Prostate gland (tissue), 2 donors: ENCODE results near the gene COL15A1.

Experiments used
- POLR2AphosphoS5 ChIP-seq: sonication (generic); formaldehyde crosslinking; IDR thresholded peaks from one replicate; pipeline ENCODE4 v1.6.1; 2017; ENCODE audit warnings: antibody characterized with exemption
- TF ChIP-seq, protein P1 (sequence below), 4 experiments: fragments of 200-600 bp in 2 of 4; fragments of 450-650 bp in 2 of 4; sonication (generic) in 2 of 4; IDR thresholded peaks; 1 replicate in 3 of 4; 2 replicates in 1 of 4; pipeline ENCODE4 v1.5.1; 2016 to 2019; ENCODE audit warnings: antibody characterized with exemption in 4 of 4, mild to moderate bottlenecking in 2 of 4, moderate library complexity in 2 of 4

DNA sequence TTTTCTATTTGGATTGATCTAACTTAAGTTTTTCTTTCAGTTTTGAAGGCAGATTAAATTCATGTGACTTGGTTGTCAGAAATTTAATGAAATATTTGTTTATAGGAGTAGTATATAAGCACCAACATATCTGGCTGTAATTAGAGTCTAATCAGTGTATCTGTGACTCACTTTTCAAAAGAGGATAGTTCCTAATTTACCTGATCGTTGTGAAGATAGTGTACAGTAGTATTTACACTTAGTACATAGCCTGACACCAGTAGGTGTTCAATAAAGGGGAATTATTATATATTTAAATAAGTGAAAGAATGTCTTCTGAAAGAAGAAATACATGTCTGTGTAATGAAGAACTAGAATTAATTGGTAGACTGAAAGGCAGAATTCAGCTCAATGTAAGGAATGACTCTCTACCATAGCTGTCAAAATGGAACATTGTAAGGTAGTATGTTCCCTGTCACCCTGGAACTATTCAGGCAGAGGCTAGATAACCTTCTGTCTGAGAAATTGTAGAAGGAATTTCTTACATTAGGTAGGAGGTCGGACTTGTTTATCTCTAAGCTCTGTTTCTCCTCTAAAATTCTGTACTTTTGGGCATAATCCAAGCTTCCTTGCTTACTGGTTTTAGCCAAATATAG lies 169.8 kb downstream of the COL15A1 start:
- TF ChIP-seq, protein P1, sequence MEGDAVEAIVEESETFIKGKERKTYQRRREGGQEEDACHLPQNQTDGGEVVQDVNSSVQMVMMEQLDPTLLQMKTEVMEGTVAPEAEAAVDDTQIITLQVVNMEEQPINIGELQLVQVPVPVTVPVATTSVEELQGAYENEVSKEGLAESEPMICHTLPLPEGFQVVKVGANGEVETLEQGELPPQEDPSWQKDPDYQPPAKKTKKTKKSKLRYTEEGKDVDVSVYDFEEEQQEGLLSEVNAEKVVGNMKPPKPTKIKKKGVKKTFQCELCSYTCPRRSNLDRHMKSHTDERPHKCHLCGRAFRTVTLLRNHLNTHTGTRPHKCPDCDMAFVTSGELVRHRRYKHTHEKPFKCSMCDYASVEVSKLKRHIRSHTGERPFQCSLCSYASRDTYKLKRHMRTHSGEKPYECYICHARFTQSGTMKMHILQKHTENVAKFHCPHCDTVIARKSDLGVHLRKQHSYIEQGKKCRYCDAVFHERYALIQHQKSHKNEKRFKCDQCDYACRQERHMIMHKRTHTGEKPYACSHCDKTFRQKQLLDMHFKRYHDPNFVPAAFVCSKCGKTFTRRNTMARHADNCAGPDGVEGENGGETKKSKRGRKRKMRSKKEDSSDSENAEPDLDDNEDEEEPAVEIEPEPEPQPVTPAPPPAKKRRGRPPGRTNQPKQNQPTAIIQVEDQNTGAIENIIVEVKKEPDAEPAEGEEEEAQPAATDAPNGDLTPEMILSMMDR (IDR thresholded peaks at IDR 0.05): no peak
- TF ChIP-seq POLR2AphosphoS5: no peak
